AML-193 (cell line): ENCODE results near the gene SDHB.

Experiments
- DNase-seq, 2 experiments: peaks; one replicate each; lab custom pipeline; 2025; lab: John Stamatoyannopoulos, UW

The SDHB gene

GRCh38 chr1:16969057-16969611 is 84.7 kb downstream of the SDHB start:
- no peak for DNase-seq
